ENCODE data around the gene ILDR1. TPM values are rescaled to one million over a fixed set of nuclear protein-coding genes. Genes with fewer than 3 reads are reported as not detected.

The ILDR1 gene
- total RNA-seq, 1 donor from 2014 or later = 0.07 TPM

GRCh38 chr3:121998030-121998580 lies 23.9 kb downstream of the ILDR1 start:
- Histone ChIP-seq H3F3A (ENCODE audit: low read depth) (no peaks in the 10 kb centered on the region), H3K9ac (no peak overlapping the region), H3K4me3 (no peak overlapping the region), H3K4me2 (no peak overlapping the region), H3K79me2 (ENCODE audit: low read depth) (no peaks in the 10 kb centered on the region), H2AFZ (replicated peaks) (no peak overlapping the region), H3K27ac (no peak overlapping the region), H3K4me1 (no peaks in the 10 kb centered on the region), H4K20me1 (ENCODE audit: low read depth) (no peaks in the 10 kb centered on the region), H3K27me3 (no peaks in the 10 kb centered on the region), H3K9me3 (ENCODE audit: low read depth) (no peaks in the 10 kb centered on the region), H3K36me3 (no peaks in the 10 kb centered on the region)
- Mint-ChIP-seq H3K4me1 (no peaks in the 10 kb centered on the region), H3K27ac (no peak overlapping the region), H3K36me3 (no peaks in the 10 kb centered on the region), H3K4me3 (no peak overlapping the region), H3K27me3 (ENCODE audit: insufficient read depth, low read depth) (no peaks in the 10 kb centered on the region), H3K9me3 (no peaks in the 10 kb centered on the region)
- no peak for DNase-seq (ENCODE audit: low spot score)
- TF ChIP-seq CTCF (IDR thresholded peaks at IDR 0.05) (no peak), EZH2 (IDR thresholded peaks at IDR 0.05) (no peak), EZH2phosphoT487 (IDR thresholded peaks at IDR 0.05) (no peak)

- no peaks in the 10 kb centered on the region for H3K4me1 ChIP-seq
- no peaks in the 10 kb centered on the region for H3K4me1 Mint-ChIP-seq
- no peak for DNase-seq (ENCODE audit: low spot score)
- H3K4me2 ChIP-seq = no peak overlapping the region
- H3K4me3 Mint-ChIP-seq = no peak overlapping the region
- H3K9me3 ChIP-seq (ENCODE audit: low read depth) = no peaks in the 10 kb centered on the region
- H3K36me3 ChIP-seq = no peaks in the 10 kb centered on the region
- H3K27me3 Mint-ChIP-seq (ENCODE audit: insufficient read depth, low read depth) = no peaks in the 10 kb centered on the region
- no peaks in the 10 kb centered on the region for H3K9me3 Mint-ChIP-seq
- H3K27ac ChIP-seq = no peak overlapping the region
- no peaks in the 10 kb centered on the region for H3K79me2 ChIP-seq (ENCODE audit: low read depth)
- no peak for TF ChIP-seq CTCF (IDR thresholded peaks at IDR 0.05)
- no peak for TF ChIP-seq EZH2phosphoT487 (IDR thresholded peaks at IDR 0.05)
- no peak for TF ChIP-seq EZH2 (IDR thresholded peaks at IDR 0.05)
- no peaks in the 10 kb centered on the region for H3F3A ChIP-seq (ENCODE audit: low read depth)
- no peak overlapping the region for H2AFZ ChIP-seq (replicated peaks)
- H3K27me3 ChIP-seq = no peaks in the 10 kb centered on the region
- no peak overlapping the region for H3K9ac ChIP-seq
- H4K20me1 ChIP-seq (ENCODE audit: low read depth) = no peaks in the 10 kb centered on the region
- no peaks in the 10 kb centered on the region for H3K36me3 Mint-ChIP-seq
- H3K4me3 ChIP-seq = no peak overlapping the region
- no peak overlapping the region for H3K27ac Mint-ChIP-seq
Observed at GRCh38 chr3:121997372-121997771, 24.7 kb downstream of the ILDR1 start.

- Histone ChIP-seq H2AFZ (replicated peaks) (no peak overlapping the region), H3K9me3 (ENCODE audit: low read depth) (no peaks in the 10 kb centered on the region), H3K27me3 (no peaks in the 10 kb centered on the region), H3F3A (ENCODE audit: low read depth) (no peaks in the 10 kb centered on the region), H4K20me1 (ENCODE audit: low read depth) (no peaks in the 10 kb centered on the region), H3K4me1 (no peaks in the 10 kb centered on the region), H3K27ac (no peak overlapping the region), H3K79me2 (ENCODE audit: low read depth) (no peaks in the 10 kb centered on the region), H3K4me2 (no peak overlapping the region), H3K4me3 (no peak overlapping the region), H3K36me3 (no peaks in the 10 kb centered on the region), H3K9ac (no peak overlapping the region)
- no peaks in the 10 kb centered on the region for H3K27me3 Mint-ChIP-seq (ENCODE audit: insufficient read depth, low read depth)
- H3K4me1 Mint-ChIP-seq = no peaks in the 10 kb centered on the region
- DNase-seq (ENCODE audit: low spot score) = no peak
- TF ChIP-seq EZH2 (IDR thresholded peaks at IDR 0.05) (no peak), CTCF (IDR thresholded peaks at IDR 0.05) (no peak), EZH2phosphoT487 (IDR thresholded peaks at IDR 0.05) (no peak)
- H3K4me3 Mint-ChIP-seq = no peak overlapping the region
- no peaks in the 10 kb centered on the region for H3K9me3 Mint-ChIP-seq
- no peaks in the 10 kb centered on the region for H3K36me3 Mint-ChIP-seq
- no peak overlapping the region for H3K27ac Mint-ChIP-seq
Observed at GRCh38 chr3:121996441-121996840, 25.6 kb downstream of the ILDR1 start.
